GM19351 (cell line): ENCODE data around the gene ZBTB7C.

Source experiments
- ATAC-seq: cut with Tn5 transposase; IDR thresholded peaks from one replicate; pipeline ENCODE4 v1.9.1; 2021; ENCODE audit warnings: mild to moderate bottlenecking, moderate library complexity; ENCODE audit not compliant: unreplicated experiment

ZBTB7C gene

GRCh38 chr18:48326901-48327675, 82.1 kb downstream of the ZBTB7C start:
- ATAC-seq, result no peak

- ATAC-seq, result no peak
Measured at GRCh38 chr18:48325115-48325665, 84.0 kb downstream of the ZBTB7C start.

DNA sequence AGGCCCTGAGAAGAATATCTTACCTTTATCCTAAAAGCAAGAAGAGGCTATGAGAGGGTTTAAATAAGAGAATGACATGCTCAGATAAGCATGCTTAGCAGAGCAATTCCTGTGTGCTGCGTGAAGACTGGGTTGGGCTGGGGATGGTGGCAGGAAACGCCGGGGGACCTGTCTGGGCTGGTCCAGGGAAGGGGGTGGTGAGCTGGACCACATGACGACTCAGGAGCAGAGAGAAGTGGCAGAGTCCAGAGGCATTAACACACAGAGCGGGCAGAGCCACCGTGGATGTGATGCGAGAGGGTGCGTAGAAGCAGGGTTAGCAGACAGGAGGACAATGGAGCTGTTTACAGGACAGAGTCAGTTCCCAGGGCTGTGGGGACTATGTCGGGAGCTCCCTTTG, 84.5 kb downstream of the ZBTB7C start:
- ATAC-seq, result no peak

DNA sequence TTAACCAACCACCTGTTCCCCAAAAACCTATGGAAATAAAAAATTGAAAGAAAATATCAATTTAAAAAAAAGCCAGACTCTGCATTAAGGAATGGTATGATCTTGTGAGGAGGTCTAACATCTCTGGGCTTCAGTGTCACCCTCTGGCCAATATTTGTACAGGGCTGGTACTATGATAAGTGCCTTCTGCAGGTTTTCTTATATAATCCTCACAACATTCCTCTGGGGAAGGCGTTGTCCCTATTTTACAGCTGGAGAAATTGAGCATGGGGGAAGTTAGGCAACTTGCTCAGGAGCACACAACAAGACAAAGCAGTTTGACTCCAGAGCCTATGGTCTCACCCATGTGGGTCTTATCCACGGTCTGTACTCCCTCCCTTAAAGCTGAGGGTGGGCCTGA, 86.0 kb downstream of the ZBTB7C start:
- no peak for ATAC-seq

GRCh38 chr18:48321536-48321935, 87.6 kb downstream of the ZBTB7C start:
- ATAC-seq, result no peak

- no peak for ATAC-seq
Measured at GRCh38 chr18:48321121-48321520, 88.1 kb downstream of the ZBTB7C start.

DNA sequence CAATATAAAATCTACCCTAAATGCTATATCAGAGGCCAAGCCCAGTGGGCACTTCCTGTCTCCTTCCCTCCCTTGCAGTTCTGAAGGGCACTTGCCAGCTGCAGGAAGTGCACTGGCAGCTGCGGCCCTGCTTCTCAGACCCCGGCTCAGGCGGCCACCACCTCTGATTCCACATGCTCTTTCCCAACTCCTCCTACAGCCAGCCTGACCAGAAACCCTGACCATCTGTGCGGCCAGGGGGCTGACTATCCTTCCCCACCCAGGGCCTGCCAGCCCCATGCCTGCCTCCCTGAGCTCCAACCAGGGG, 88.6 kb downstream of the ZBTB7C start:
- ATAC-seq, result no peak

GRCh38 chr18:48319801-48320638, 89.2 kb downstream of the ZBTB7C start:
- ATAC-seq, result no peak

DNA sequence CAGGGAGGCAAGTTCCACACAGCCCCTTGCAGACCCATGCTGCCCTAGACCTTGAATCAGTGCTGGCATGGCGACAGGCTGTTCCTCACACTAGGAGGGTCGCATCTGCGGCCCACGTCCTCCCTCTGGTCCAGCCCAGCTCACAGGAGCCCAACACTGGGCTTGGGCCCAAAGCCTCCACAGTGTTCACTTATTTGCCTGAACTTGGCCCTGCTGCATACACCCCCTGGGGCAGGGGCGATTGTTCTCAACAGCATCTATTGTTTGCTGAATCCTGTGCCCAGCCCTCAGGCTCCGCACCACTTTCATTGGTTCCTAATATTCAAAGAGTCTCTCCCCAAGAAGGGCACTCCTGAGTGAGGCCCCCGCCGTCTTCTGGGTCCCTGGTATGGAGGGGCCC, 90.7 kb downstream of the ZBTB7C start:
- no peak for ATAC-seq

GRCh38 chr18:48317781-48318381, 91.3 kb downstream of the ZBTB7C start:
- ATAC-seq, result no peak

- ATAC-seq, result no peak
Measured at GRCh38 chr18:48316177-48316576, 93.0 kb downstream of the ZBTB7C start.

GRCh38 chr18:48314690-48315089, 94.5 kb downstream of the ZBTB7C start:
- ATAC-seq, result no peak

DNA sequence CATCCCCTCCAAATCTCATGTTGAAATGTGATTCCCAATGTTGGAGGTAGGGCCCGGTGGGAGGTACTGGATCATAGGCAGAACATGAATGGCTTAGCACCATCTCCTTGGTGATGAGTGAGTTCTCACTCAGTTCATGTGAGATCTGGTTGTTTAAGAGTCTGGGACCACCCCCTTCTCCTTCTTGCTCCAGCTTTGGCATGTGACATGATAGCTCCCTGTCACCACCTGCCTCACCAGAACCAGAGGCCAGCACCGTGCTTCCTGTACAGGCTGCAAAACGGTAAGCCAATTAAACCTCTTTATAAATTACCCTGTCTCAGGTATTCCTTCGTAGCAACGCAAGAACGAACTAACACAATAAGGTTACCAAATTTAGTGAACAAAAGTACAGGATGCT, 95.4 kb downstream of the ZBTB7C start:
- no peak for ATAC-seq

DNA sequence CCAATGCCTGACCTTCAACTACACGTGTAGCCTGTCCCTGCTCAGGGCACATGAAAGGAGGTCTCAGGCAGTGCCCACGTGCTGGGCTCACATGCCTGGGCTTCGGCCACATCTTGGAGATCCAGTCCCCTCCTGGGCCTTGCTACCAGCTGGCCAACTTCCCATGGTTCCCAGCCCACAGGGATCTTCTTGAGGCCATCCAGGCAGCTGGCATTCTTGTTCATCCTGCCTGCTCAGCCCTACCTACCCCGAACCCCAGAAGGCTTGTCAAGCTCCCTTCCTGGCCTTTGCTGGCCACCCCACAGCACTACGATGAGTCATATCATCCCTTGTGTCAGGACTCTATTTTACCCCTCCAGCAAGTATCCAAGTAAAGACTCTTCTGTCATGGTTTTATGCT, 97.1 kb downstream of the ZBTB7C start:
- ATAC-seq, result no peak

DNA sequence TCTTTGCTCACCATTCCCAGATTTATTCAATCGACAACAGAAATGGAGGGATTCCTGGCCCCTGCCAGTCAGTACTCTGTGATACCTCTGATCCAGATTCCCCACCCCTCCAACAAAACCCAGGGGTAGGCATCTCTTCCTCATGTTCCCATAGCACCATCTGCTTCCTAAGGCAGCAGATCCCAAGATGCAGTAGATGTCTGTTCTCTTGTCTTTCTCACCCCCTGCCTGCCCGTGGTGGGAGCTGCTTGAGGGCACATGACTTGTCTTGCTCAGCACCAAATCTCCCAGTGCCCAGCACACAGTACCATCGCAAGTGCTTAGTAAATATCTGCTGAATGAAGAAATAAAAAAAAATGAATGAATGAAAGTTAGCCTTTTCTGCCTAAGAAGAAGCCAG, 98.2 kb downstream of the ZBTB7C start:
- no peak for ATAC-seq

DNA sequence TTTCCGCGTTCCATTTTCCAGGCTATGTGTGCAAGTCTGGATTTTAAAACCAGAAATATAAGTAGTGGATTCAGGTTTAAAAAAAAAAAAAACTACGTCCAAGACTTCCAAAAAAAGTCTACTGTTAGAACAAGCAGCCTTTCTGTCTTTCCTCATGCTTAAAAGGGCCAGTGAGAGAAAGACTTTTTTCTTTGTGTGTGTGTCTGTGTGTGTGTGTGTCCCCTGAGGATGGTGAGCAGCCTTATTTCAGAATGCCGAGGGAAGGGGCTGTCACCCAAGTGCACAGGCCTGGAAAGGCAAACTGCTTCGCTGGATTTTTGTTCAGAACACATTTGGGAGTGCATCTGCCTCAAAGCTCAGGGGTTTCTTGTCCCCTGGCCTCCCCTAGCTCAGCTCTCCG, 98.8 kb downstream of the ZBTB7C start:
- ATAC-seq, result no peak

DNA sequence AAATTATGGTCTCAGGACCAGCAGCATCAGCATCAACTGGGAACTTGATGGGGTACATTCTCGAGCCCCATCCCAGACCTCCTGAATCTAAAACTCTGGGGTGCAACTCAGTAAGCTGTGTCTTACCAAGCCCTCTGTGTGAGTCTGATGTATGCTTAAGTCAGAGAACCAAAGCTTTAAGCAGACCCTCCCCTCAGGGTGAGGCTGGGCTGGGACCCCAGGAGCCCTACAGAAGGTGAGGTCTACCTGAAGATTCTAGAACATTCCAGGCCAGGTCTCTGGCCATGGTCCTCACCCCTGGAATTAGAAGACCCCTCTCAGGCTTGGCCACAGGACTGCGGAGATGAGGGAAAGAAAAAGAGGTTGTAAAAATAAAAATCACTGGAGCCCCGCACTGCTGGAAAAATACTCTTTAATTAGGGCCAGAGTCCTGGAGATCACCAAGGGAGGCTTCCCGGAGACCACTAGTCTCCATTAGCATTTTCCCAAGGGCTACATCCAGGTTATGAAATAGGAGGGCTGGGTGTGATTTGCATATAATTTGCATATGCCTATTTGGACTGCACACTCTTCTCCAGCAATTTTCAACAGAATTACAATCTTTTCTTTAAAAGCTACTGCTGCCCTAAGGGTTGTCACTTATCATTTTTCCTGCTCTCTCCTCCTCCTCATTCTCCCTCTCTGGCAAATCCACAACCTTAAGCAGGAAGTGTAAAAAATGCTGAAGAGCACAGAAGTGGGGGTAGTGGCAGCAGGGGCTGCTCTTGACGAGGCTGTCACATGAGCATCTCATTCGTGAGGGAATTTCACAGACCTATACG, 100.2 kb downstream of the ZBTB7C start:
- no peak for ATAC-seq

- no peak for ATAC-seq
Measured at GRCh38 chr18:48308027-48308635, 101.1 kb downstream of the ZBTB7C start.

DNA sequence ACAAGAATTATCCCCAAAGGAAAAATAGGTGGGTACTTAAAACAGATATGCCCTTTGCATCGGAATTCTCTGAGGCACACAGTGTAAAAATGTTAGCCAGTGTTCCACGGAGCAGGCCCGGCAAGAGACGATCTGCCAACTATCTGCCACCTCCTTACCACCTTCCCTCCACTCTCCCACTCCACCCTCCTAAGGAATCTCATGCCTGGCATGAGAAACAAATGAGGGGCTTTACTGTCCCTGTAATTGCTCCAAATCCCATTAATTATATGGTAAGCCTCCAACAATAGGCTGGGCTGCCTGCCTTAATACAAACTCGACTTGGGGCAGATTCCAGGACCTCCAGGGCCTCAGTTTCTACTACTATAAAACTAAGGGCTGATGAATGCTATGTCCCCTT, 102.3 kb downstream of the ZBTB7C start:
- ATAC-seq, result no peak

DNA sequence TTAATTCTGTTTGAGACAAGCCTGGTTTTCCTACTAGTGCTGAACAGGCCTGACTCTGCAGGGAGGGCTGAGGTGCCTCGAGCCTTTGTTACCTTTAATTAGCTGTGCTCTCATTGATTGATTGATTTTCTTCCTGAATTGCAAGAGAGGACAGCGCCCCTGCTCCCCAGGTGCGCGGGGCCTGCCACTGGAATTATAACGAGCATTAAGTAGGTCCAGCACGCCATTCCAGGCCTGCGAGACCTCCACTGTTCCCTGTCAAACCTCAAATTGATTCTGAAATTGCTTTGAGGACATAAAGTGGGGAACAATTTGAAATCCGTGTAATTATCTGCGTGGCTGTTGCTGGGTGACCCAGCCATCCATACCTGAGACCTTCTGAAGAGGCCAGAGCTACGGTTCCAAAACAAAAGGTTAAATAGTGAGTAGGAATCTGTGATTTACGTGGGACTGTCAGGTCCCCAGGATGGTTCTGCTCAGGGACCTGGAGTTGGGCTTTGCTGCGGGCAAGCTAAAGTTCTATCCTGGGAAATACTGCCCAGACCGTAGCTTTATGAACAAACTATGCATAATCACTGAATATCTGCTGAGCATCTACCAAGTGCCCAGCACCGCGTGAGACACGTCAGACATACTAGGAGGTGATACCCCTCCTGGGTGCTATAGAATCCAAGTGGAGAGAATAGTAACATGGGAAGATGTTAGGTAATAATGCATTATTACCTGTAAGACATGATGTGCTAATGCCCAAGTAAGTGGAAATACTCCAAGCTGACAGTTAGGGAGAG, 104.1 kb downstream of the ZBTB7C start:
- ATAC-seq, result no peak
